Measurements from ENCODE around the gene COL4A6. TPM values are rescaled to one million over a fixed set of nuclear protein-coding genes. Genes with fewer than 3 reads are reported as not detected.

COL4A6 gene
- total and polyA plus RNA-seq, 2 donors (not counting 3 experiments of a cell fraction or from before 2014, with no cell fraction given): 0.49 to 0.62 TPM

DNA sequence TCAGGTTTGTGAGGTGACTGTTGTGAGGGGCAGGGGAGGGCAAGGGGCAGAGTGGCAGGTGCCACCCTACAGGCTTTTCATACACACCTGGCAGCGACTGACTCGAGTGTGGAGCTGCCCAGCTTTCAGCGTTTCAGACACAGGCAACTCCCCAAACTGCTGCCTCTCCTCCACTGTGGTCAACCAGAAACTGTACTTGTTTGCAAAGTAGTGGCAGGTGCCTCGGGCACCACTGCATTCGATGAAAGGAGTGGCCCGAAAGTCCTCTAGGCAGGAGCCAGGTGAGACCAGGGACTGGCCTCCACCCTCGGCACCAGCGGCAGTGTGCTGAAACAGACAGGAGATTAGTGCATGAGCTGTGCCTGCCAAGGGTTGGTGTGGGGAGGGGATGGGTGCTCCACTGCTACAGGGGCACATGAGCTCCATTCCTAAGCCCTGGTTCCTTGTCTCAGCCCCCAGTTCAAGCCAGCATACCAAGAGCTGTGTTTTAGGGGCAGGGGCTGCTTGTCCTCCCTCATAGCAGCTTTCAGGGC is 281.2 kb downstream of the COL4A6 start:
- Histone ChIP-seq H3K79me2 (ENCODE audit: control insufficient read depth, insufficient read depth, low read length) (no peaks in the 10 kb centered on the region), H3K9me3 (replicated peaks; ENCODE audit: control insufficient read depth, insufficient read depth, low read length) (no peaks in the 10 kb centered on the region), H3K4me3 (replicated peaks in 1 of 3; ENCODE audit: insufficient read depth in 1 of 3, low read depth in 1 of 3, low read length in 3 of 3) (no peak overlapping the region), H3K9me1 (replicated peaks; ENCODE audit: control insufficient read depth, extremely low read depth, insufficient read depth, low read length) (no peaks in the 10 kb centered on the region), H3K27me3 (ENCODE audit: control insufficient read depth in 2 of 2, insufficient read depth in 2 of 2, low read length in 2 of 2) (no peaks in the 10 kb centered on the region), H3K4me1 (ENCODE audit: control insufficient read depth, extremely low read depth, insufficient read depth, low read length) (no peaks in the 10 kb centered on the region), H2AFZ (ENCODE audit: low read depth, low read length) (no peak overlapping the region), H4K20me1 (replicated peaks; ENCODE audit: control insufficient read depth, extremely low read depth, insufficient read depth, low read length) (no peaks in the 10 kb centered on the region), H3K4me2 (ENCODE audit: insufficient read depth, low read length) (no peak overlapping the region), H3K36me3 (ENCODE audit: control insufficient read depth in 2 of 2, extremely low read depth in 1 of 2, insufficient read depth in 2 of 2, low read length in 2 of 2) (peaks cover 0 to 3% of the 10 kb centered on the region in 2 experiments), H3K9ac (replicated peaks; ENCODE audit: extremely low read depth, insufficient read depth, low read length) (no peak overlapping the region), H3K27ac (ENCODE audit: insufficient read depth, low read depth, low read length) (no peak overlapping the region)
- BruUV-seq (replicated peaks): no TSS peak
- TF ChIP-seq JUN (IDR thresholded peaks at IDR 0.05; ENCODE audit: borderline replicate concordance, insufficient read depth, insufficient read length, low read depth) (no peak), MYC (IDR thresholded peaks at IDR 0.05; ENCODE audit: low read depth, low read length) (no peak), POLR2AphosphoS5 (IDR thresholded peaks at IDR 0.05; ENCODE audit: insufficient read depth, low read depth, low read length) (no peak), POLR2A (IDR thresholded peaks at IDR 0.05; ENCODE audit: low read depth, low read length) (no peak), EZH2 (IDR thresholded peaks at IDR 0.05; ENCODE audit: borderline replicate concordance, low read depth, low read length, severe bottlenecking) (no peak), GATA2 (IDR thresholded peaks at IDR 0.05; ENCODE audit: insufficient read depth, insufficient read length, low read depth, low read length) (no peak)
- TF ChIP-seq, protein P1, sequence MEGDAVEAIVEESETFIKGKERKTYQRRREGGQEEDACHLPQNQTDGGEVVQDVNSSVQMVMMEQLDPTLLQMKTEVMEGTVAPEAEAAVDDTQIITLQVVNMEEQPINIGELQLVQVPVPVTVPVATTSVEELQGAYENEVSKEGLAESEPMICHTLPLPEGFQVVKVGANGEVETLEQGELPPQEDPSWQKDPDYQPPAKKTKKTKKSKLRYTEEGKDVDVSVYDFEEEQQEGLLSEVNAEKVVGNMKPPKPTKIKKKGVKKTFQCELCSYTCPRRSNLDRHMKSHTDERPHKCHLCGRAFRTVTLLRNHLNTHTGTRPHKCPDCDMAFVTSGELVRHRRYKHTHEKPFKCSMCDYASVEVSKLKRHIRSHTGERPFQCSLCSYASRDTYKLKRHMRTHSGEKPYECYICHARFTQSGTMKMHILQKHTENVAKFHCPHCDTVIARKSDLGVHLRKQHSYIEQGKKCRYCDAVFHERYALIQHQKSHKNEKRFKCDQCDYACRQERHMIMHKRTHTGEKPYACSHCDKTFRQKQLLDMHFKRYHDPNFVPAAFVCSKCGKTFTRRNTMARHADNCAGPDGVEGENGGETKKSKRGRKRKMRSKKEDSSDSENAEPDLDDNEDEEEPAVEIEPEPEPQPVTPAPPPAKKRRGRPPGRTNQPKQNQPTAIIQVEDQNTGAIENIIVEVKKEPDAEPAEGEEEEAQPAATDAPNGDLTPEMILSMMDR (IDR thresholded peaks at IDR 0.05; ENCODE audit: extremely low read depth in 1 of 2, insufficient read depth in 1 of 2, low read depth in 1 of 2, low read length in 2 of 2): no peak
- TF ChIP-seq, protein P2, sequence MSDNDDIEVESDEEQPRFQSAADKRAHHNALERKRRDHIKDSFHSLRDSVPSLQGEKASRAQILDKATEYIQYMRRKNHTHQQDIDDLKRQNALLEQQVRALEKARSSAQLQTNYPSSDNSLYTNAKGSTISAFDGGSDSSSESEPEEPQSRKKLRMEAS (IDR thresholded peaks at IDR 0.05; ENCODE audit: insufficient read depth, insufficient read length): no peak
- intact Hi-C loops (cut with micrococcal nuclease): no loop called here
- DNase-seq (ENCODE audit: low read depth, low spot score) (no peak), FAIRE-seq (no peak)
- dilution Hi-C loops (cut with MboI; ENCODE audit: extremely low pct_ligation_motif_present, low sequenced_read_pairs): no loop called here
- ChIA-PET POLR2A (no interaction called here), CTCF (no interaction called here)

All from endothelial cell of umbilical vein (primary cell).